Measurements from ENCODE around the gene ZNF407.

- TF ChIP-seq CTCF (IDR thresholded peaks at IDR 0.05; ENCODE audit: low read length) (no peak), EZH2 (optimal IDR thresholded peaks at IDR 0.05; ENCODE audit: low read depth, low read length) (no peak)
These were observed 300.4 kb downstream of the ZNF407 start for GRCh38 chr18:74897971-74898657.

All from MM.1S (cell line).